Limb (tissue), 2 donors: Measurements from ENCODE around the gene KCNS1.

Source experiments
- DNase-seq, 2 donors: peaks; one replicate each; pipeline ENCODE4 v3.0.0-alpha.2; 2016; ENCODE audit errors: extremely low spot score in 2 of 2

The KCNS1 gene

DNA sequence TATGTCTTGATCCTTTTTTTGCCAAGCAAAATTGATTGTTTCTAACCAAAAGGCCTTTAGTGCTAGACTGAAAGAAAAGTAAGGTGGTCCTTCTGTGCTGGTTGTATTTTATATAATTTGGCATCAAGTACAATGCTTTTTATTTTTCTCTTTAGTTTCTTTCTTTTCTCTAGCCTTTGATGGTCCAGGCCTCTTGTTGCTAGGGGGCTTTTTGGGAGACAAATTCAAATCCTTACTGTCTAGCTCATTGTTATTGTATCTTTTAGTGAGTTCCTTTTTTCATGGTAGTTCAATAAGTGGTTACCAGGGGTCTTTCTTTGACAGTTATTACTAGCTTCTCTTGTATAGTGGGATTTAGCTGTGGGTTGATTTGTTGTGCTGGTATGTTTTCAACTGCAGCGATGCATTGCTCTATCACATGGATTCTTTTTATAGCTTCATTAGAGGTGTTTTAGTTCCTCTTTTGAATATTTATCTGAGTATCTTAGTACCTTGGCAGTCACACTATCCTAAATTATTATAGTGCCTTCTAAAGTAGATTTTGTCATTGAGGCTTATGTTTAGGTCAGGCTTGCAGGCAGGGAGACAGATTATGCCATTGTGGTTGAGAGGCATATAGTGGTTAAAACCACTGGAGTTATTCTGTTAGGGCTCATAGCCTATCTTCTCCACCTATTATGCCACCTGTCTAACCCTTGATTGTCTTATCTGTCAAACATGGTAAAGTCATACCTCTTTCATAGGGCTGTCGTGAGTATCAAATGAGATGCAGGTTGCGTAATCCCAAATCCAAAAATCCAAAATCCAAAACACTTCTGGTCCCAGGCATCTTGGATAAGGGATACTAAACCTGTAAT lies 49.5 kb downstream of the KCNS1 start:
- DNase-seq = no peak

DNA sequence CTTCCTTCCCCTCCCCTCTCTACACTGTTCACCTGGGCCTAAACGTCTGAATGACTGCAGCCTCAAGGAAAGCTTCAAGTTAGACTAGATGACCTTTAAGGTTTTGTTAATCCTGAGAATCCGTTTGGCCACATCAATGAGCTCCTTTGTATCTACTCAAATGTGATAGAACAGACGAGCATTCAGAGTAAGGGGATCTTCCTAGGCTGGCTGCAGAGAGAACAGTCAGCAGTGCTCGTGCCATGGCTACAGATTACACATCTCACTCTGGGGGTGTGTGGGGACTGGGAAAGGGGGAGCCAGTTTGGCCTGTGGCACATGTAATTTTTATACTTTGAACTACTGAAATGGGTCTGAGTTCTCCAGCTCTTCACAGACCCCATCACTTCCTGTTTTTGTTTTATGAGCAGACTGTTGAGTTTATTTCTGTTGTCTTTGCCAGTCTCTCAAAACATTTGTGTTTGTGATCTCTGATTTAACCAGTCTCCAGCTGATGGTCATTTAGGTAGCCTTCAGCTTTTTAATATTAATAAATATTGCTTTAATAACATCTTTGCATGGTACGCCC lies 50.9 kb downstream of the KCNS1 start:
- peak in 1 of 2 donors; percentile 31 for DNase-seq

DNA sequence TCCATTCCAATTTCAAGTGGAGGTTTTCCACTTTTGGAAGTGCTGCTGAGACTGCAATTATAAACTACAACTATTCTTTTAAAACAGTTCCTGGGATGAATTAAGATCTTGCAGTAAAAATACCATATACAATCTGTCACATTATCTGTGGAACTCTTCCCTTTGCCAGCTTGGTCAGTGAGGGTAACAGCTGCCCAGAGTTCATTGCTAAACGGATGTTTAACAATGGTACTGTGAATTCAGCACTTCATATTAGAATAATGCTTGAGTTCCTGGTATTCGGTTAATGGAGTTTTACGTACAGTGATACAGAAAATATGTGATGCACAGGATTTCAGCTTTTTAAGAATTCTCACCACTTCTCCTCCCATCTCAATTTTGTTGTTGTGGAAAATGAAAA lies 51.5 kb downstream of the KCNS1 start:
- DNase-seq = no peak

DNA sequence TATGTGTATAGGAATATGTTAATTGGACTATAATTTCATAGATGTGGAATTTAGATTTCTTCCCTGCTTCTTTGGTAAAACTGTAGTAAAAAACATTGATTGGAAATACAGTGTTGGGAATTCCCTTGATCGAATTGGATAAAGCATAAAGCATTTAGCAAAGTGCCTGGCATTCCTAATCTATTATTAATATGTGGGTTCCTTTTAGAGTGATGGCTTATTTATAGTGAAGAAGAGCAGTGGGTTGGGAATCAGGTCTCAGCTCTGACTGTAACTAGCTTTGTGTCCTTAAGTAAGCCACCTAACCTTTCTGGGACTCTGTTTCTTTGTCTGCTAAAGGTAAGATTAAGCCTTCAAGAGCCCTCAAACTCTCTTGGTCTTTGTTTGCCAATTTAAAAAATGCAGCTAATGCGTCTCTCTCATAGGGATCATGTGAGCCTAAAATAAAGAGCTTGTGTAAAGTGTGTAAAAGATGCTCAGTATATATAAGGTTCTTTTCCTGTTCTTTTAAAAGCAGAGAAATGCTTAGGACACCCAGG lies 53.3 kb downstream of the KCNS1 start:
- DNase-seq = no peak

DNA sequence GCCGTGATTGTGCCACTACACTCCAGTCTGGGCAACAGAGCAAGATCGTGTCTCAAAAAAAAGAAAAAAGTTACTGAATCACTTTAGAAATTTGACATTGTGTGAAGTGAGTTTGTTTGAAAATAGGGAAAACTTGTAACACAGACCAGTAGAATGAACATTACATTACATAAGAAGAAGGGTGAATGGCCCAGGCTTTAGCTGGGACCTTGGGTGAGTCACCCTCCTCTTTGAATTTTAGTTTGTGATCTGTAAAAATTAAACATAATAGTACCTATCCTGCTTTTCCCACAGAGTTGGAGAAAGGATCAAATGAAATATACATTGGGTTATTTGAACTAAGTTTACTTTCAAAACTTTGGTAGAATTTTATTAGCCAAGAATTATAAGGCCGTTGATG lies 56.3 kb downstream of the KCNS1 start:
- DNase-seq = no peak

DNA sequence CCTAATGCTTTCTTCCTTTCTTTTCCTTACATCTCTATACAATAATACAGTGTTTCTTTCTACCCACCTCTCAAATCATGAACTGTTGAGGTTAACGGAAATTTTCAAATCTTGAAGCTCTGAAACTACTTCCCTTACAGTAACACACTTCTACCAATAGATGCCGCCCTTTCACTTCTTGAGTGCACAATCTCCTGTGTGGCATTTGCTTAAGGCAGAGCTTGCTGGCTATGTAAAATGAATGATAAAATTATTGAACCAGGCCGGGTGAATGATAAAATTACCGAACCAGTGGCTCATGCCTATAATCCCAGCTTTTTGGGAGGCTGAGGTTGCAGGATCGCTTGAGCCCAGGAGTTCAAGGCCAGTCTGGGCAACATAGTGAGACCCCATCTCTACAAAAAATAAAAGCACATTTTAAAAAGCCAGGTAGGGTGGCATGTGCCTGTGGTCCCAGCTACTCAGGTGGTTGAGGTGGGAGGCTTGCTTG lies 56.8 kb downstream of the KCNS1 start:
- peak in 1 of 2 donors; percentile 82 for DNase-seq

DNA sequence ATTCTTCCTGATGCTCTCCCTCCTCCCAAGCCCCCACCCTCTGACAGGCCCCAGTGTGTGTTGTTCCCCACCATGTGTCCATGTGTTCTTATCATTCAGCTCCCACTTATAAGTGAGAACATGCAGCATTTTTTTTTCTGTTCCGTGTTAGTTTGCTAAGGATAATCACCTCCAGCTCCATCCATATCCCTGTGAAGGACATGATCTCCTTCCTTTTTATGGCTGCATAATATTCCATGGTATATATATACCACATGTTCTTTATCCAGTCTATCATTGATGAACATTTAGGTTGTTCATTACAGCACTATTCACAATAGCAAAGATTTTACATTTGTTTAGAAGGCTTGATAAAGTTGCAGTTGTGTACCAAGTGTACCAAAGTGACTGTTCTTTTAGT lies 57.9 kb downstream of the KCNS1 start:
- no peak for DNase-seq
